GM21447 (cell line): ENCODE results near the gene SLC27A3.
"Not testable (repeated sequence)": the region's sequence is repeated elsewhere in the genome, so short reads cannot be mapped to it uniquely, and the experiment has no call there.

Source experiments
- ATAC-seq: cut with Tn5 transposase; IDR thresholded peaks from one replicate; pipeline ENCODE4 v1.9.1; 2021; ENCODE audit not compliant: unreplicated experiment

Gene SLC27A3

GRCh38 chr1:153779781-153780541 lies 4.8 kb downstream of the SLC27A3 start:
- ATAC-seq = no peak

- ATAC-seq = no peak
These were observed 5.3 kb downstream of the SLC27A3 start for GRCh38 chr1:153780551-153780950.

GRCh38 chr1:153782648-153783047 lies 7.4 kb downstream of the SLC27A3 start:
- not testable (repeated sequence) for ATAC-seq

GRCh38 chr1:153783233-153784190 lies 8.3 kb downstream of the SLC27A3 start:
- ATAC-seq = peak; percentile 76

GRCh38 chr1:153786038-153786790 lies 11.0 kb downstream of the SLC27A3 start:
- no peak for ATAC-seq

- ATAC-seq = no peak
These were observed 14.3 kb downstream of the SLC27A3 start for GRCh38 chr1:153789478-153790034.

- no peak for ATAC-seq
These were observed 15.2 kb downstream of the SLC27A3 start for GRCh38 chr1:153790313-153790965.

- ATAC-seq = peak; percentile 89
These were observed 15.9 kb downstream of the SLC27A3 start for GRCh38 chr1:153790966-153791647.

GRCh38 chr1:153791648-153792253 lies 16.5 kb downstream of the SLC27A3 start:
- peak; percentile 19 for ATAC-seq

- ATAC-seq = no peak
These were observed 17.4 kb downstream of the SLC27A3 start for GRCh38 chr1:153792631-153793041.

- ATAC-seq = no peak
These were observed 18.2 kb downstream of the SLC27A3 start for GRCh38 chr1:153793261-153793972.

GRCh38 chr1:153793973-153794615 lies 18.9 kb downstream of the SLC27A3 start:
- no peak for ATAC-seq

- ATAC-seq = no peak
These were observed 19.6 kb downstream of the SLC27A3 start for GRCh38 chr1:153794624-153795329.

- no peak for ATAC-seq
These were observed 20.2 kb downstream of the SLC27A3 start for GRCh38 chr1:153795330-153795837.

GRCh38 chr1:153795934-153796785 lies 21.0 kb downstream of the SLC27A3 start:
- no peak for ATAC-seq
